Heart right ventricle (tissue), 16 donors: ENCODE data around the gene SNX15. TPM values are rescaled to one million over a fixed set of nuclear protein-coding genes. Genes with fewer than 3 reads are reported as not detected.

Experiments
- ATAC-seq, 8 donors: fragments of 200-7000 bp; cut with Tn5 transposase; one replicate each; pipeline ENCODE4 v1.9.1; 2020; ENCODE audit warnings: mild to moderate bottlenecking in 8 of 8, moderate library complexity in 8 of 8, moderate number of reproducible peaks in 1 of 8
- DNase-seq, 2 donors: peaks; one replicate each; pipeline ENCODE4 v3.0.0-alpha.2; 2020
- H3K27ac ChIP-seq, 10 donors: fragments of 200-600 bp; sonication (generic) in 2 of 10; one replicate each; pipeline versions ENCODE4 v1.5.0 to v1.8.0; 2020 to 2022; ENCODE audit warnings: mild to moderate bottlenecking in 3 of 10
- H3K27me3 ChIP-seq, 7 donors: fragments of 200-600 bp; one replicate each; pipeline ENCODE4 v1.8.0; 2021 to 2022; ENCODE audit warnings: mild to moderate bottlenecking in 2 of 7
- H3K36me3 ChIP-seq, 9 donors: fragments of 200-600 bp; sonication (generic) in 1 of 9; one replicate each; pipeline versions ENCODE4 v1.5.0 to v1.8.0; 2020 to 2022; ENCODE audit warnings: mild to moderate bottlenecking in 2 of 9
- H3K4me1 ChIP-seq, 9 donors: fragments of 200-600 bp; sonication (generic) in 1 of 9; one replicate each; pipeline versions ENCODE4 v1.5.0 to v1.8.0; 2020 to 2022; ENCODE audit warnings: mild to moderate bottlenecking in 4 of 9
- H3K4me3 ChIP-seq, 10 donors: fragments of 200-600 bp; sonication (generic) in 2 of 10; one replicate each; pipeline versions ENCODE4 v1.5.0 to v1.8.0; 2020 to 2022; ENCODE audit warnings: mild to moderate bottlenecking in 7 of 10, moderate library complexity in 2 of 10
- H3K9me3 ChIP-seq, 11 donors: fragments of 200-600 bp in 10 of 11; sonication (generic) in 2 of 11; one replicate each; pipeline versions ENCODE4 v1.5.0 to v1.8.0; 2013 to 2022; ENCODE audit warnings: mild to moderate bottlenecking in 2 of 11, control low read depth in 1 of 11, moderate library complexity in 1 of 11
- WGBS, 2 donors: extraction: QIAGEN DNeasy Blood & Tissue Kit; methylation state at CpG; one replicate each; pipeline ENCODE4 v1.1.7; 2013; ENCODE audit warnings: inconsistent platforms in 1 of 2; 5-methylcytosine and 5-hydroxymethylcytosine counted together
- intact Hi-C, 10 donors: fragments of 100-400 bp; cut with DNase I; formaldehyde crosslinking; loops; one replicate each; pipeline versions ENCODE4 v1.11.1 to v1.14.2; 2022
- polyA plus RNA-seq, 2 donors: library from polyadenylated mRNA; stranded (reverse); fragments of 200-250 nt; gene quantifications; one replicate each; pipeline ENCODE4 v1.2.3, GENCODE V29; 2013
- total RNA-seq, 10 donors: library from RNA; stranded (reverse); fragmentation: NEBNext Ultra II Directional in 3 of 10; extraction: Animal tissue kit (Norgen Biotek cat#: 25700) in 3 of 10; gene quantifications; one replicate each; pipeline versions ENCODE4 v1.2.1 to v1.2.4, GENCODE V29; 2021 to 2023
- TF ChIP-seq, protein P1 (sequence below), 9 donors: fragments of 200-600 bp; sonication (generic) in 2 of 9; IDR thresholded peaks; one replicate each; pipeline versions ENCODE4 v1.5.0 to v1.8.0; 2021 to 2022; ENCODE audit warnings: antibody characterized with exemption in 9 of 9, mild to moderate bottlenecking in 5 of 9, moderate library complexity in 1 of 9
- donor health status: Arrhythmogenic right ventricular cardiomyopathy.
- donor health status: ischemic (EF 13 %, LVEDD 7.1; RV severe dilation, severe dysfunction).
- donor health status: healthy with polysubstance abuse.
- donor health status: DM: no; HTN: yes; CAD: no.
- donor health status: DM: no; HTN: no; CAD: no.
- donor health status: ischemic (EF 25% LVEDD 6.9; RV normal size, moderate dysfunction).
- donor health status: ischemic (EF 25% LVEDD 5.7; RV mildly dilated, moderate dysfunction).
- donor health status: healthy.
- donor health status: DM: yes; HTN: yes; CAD: no.
- donor health status: Ischemic cardiomyopathy.
- donor health status: ischemic (EF 35%, LVEDD 5.7; RV mildly dilated, moderate dysfunction).
- donor health status: nonischemic (EF 11% LVEDD 7.7; RV severe dilation, severe dysfunction).
- donor health status: DM: yes; HTN: yes; CAD: no.
- donor health status: PGD.
- donor health status: ischemic (EF 29% LVEDD 5.4; RV normal size, mild dysfunction).
- donor health status: nonischemic (EF 23%, LVEDD 6.1; RV moderate dilation, normal function).

SNX15 gene
- total and polyA plus RNA-seq, 12 donors, result 11.4 to 23.2 (median 15.3) TPM

GRCh38 chr11:65016705-65017104 is 10.5 kb upstream of the SNX15 start:
- H3K27ac ChIP-seq, result no peak overlapping the region
- DNase-seq (no peak), ATAC-seq (no peak)
- TF ChIP-seq, protein P1, sequence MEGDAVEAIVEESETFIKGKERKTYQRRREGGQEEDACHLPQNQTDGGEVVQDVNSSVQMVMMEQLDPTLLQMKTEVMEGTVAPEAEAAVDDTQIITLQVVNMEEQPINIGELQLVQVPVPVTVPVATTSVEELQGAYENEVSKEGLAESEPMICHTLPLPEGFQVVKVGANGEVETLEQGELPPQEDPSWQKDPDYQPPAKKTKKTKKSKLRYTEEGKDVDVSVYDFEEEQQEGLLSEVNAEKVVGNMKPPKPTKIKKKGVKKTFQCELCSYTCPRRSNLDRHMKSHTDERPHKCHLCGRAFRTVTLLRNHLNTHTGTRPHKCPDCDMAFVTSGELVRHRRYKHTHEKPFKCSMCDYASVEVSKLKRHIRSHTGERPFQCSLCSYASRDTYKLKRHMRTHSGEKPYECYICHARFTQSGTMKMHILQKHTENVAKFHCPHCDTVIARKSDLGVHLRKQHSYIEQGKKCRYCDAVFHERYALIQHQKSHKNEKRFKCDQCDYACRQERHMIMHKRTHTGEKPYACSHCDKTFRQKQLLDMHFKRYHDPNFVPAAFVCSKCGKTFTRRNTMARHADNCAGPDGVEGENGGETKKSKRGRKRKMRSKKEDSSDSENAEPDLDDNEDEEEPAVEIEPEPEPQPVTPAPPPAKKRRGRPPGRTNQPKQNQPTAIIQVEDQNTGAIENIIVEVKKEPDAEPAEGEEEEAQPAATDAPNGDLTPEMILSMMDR (IDR thresholded peaks at IDR 0.05), result no peak
- peaks cover 0 to 44% (median 6%) of the 10 kb centered on the region in 9 donors for H3K36me3 ChIP-seq
- H3K27me3 ChIP-seq, result no peaks in the 10 kb centered on the region
- H3K4me3 ChIP-seq, result no peak overlapping the region
- intact Hi-C loops, result loop anchor here in 4 of 10 donors (10.0 kb wide), 3 partner anchors 68 to 172 kb away; partner anchors contain the start of genes CDC42BPG (in 3 of the 4), CDCA5 (in 1 of the 4), TM7SF2 (in 1 of the 4) and ZFPL1 (in 1 of the 4)
- no peaks in the 10 kb centered on the region for H3K9me3 ChIP-seq
- peaks cover 11 to 34% (median 20%) of the 10 kb centered on the region in 9 donors for H3K4me1 ChIP-seq
- WGBS, 2 donors, result 80 to 85% methylated on average over 4 of the region's 4 CpGs

- TF ChIP-seq, protein P1 (IDR thresholded peaks at IDR 0.05), result no peak
- H3K36me3 ChIP-seq, result peaks cover 0 to 56% (median 6%) of the 10 kb centered on the region in 9 donors
- no peak for DNase-seq
- H3K4me3 ChIP-seq, result no peak overlapping the region
- no peaks in the 10 kb centered on the region for H3K27me3 ChIP-seq
- WGBS, 2 donors, result 95 to 97% methylated on average over 6 of the region's 6 CpGs
- intact Hi-C loops, result loop anchor here in 4 of 10 donors (10.0 kb wide), 3 partner anchors 67 to 173 kb away; partner anchors contain the start of genes CDC42BPG (in 3 of the 4), CDCA5 (in 1 of the 4), TM7SF2 (in 1 of the 4) and ZFPL1 (in 1 of the 4)
- no peaks in the 10 kb centered on the region for H3K9me3 ChIP-seq
- no peak for ATAC-seq
- H3K27ac ChIP-seq, result no peak overlapping the region
- peaks cover 11 to 33% (median 17%) of the 10 kb centered on the region in 9 donors for H3K4me1 ChIP-seq
Observed at GRCh38 chr11:65017937-65018336, 9.3 kb upstream of the SNX15 start.

DNA sequence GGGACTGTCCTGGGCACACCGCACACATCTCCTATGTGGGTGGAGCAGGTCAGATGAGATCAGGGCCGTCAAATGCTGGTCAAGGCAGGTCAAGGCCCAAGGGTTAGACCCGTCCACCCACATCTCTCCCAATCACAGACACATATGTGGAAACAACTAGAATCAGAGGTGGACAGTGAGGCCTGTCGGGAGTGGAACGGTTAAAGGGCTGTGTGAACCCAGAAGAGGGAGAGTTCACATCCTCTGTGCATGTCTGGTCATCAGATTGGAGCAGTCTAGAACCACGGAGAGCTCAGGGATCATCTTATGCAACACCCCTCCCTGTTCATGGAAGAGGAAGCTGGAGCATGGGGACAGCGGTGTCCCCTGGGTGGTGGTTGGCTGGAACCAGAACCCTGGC is 7.4 kb upstream of the SNX15 start:
- no peak for DNase-seq
- peak in 1 of 8 donors; percentile 10 for ATAC-seq
- Histone ChIP-seq H3K27ac (no peak overlapping the region), H3K4me3 (no peak overlapping the region), H3K4me1 (peaks cover 4 to 23% (median 9%) of the 10 kb centered on the region in 9 donors), H3K36me3 (peaks cover 0 to 57% (median 6%) of the 10 kb centered on the region in 9 donors), H3K9me3 (no peaks in the 10 kb centered on the region), H3K27me3 (no peaks in the 10 kb centered on the region)
- intact Hi-C loops, result loop anchor here in 5 of 10 donors (10.0 kb wide), 4 partner anchors 65 to 175 kb away; partner anchors contain the start of genes CDC42BPG (in 4 of the 5), CAPN1 (in 1 of the 5), CDCA5 (in 1 of the 5) and TM7SF2 (in 1 of the 5)
- TF ChIP-seq, protein P1 (IDR thresholded peaks at IDR 0.05), result no peak
- 84 to 88% methylated on average over 7 of the region's 7 CpGs for WGBS, 2 donors

DNA sequence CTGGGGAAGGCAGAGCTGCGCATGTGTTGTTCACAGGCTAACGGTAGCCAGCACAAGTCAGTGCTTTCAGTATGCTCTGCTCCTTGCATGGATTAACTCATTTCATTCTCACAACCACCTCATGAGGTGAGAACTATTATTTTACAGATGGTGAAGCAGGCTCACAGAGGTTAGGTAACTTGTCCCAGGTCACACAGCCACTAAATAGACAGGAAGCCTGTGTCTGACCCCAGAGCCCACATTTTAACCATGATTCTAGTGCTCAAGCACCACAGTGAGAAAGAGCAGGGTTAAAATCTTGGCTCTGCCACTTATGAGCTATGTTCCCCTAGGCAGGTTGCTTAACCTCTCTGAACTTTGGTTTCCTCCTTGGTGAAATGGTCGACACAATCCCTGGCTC is 6.2 kb upstream of the SNX15 start:
- WGBS, 2 donors, result 86 to 93% methylated on average over 3 of the region's 3 CpGs
- Histone ChIP-seq H3K4me1 (peaks cover 0 to 13% (median 0%) of the 10 kb centered on the region in 9 donors), H3K36me3 (peaks cover 0 to 57% (median 6%) of the 10 kb centered on the region in 9 donors), H3K4me3 (no peak overlapping the region), H3K27ac (no peak overlapping the region), H3K9me3 (no peaks in the 10 kb centered on the region), H3K27me3 (no peaks in the 10 kb centered on the region)
- DNase-seq (no peak), ATAC-seq (no peak)
- intact Hi-C loops, result loop anchor here in 2 of 10 donors (10.0 kb wide), 2 partner anchors 164 to 176 kb away; partner anchors contain the start of genes CAPN1 (in 1 of the 2) and CDC42BPG (in 1 of the 2)
- TF ChIP-seq, protein P1 (IDR thresholded peaks at IDR 0.05), result no peak
